Natural killer cell (primary cell): ENCODE results near the gene VAMP2. TPM values are rescaled to one million over a fixed set of nuclear protein-coding genes. Genes with fewer than 3 reads are reported as not detected.

ENCODE experiments used
- ATAC-seq, 3 donors: fragments of 150-1000 bp in 2 of 3; fragments of 200-7000 bp in 1 of 3; cut with Tn5 transposase; 1 replicate in 1 of 3; 2 replicates in 2 of 3; pipeline ENCODE4 v1.10.0; 2021; ENCODE audit warnings: mild to moderate bottlenecking in 2 of 3, moderate library complexity in 2 of 3
- DNase-seq, 2 donors: peaks; one replicate each; pipeline versions ENCODE4 v3.0.0 to v3.0.0-alpha.2; 2013 to 2021; ENCODE audit warnings: mixed read lengths in 1 of 2
- H3K27ac ChIP-seq: one replicate; pipeline ENCODE4 v1.5.1; 2013; ENCODE audit warnings: mild to moderate bottlenecking, low read length
- H3K27me3 ChIP-seq: one replicate; pipeline ENCODE4 v1.6.1; 2013; ENCODE audit warnings: low read length; ENCODE audit not compliant: control insufficient read depth, insufficient read depth
- H3K36me3 ChIP-seq: one replicate; pipeline ENCODE4 v1.6.1; 2013; ENCODE audit warnings: low read length; ENCODE audit not compliant: control insufficient read depth, insufficient read depth
- H3K4me1 ChIP-seq: one replicate; pipeline ENCODE4 v1.6.1; 2013; ENCODE audit warnings: low read length; ENCODE audit not compliant: control insufficient read depth, insufficient read depth
- H3K4me3 ChIP-seq: one replicate; pipeline ENCODE4 v1.5.1; 2013; ENCODE audit warnings: low read length
- H3K9me3 ChIP-seq: one replicate; pipeline ENCODE4 v1.6.1; 2013; ENCODE audit warnings: low read length; ENCODE audit not compliant: control insufficient read depth, insufficient read depth
- H3K27ac Mint-ChIP-seq, 2 donors: one replicate each; pipeline ENCODE4 v1.8.0; 2022; ENCODE audit warnings: mild to moderate bottlenecking in 2 of 2, mixed read lengths in 2 of 2, moderate library complexity in 1 of 2
- H3K27me3 Mint-ChIP-seq, 2 donors: one replicate each; pipeline ENCODE4 v1.8.0; 2022; ENCODE audit warnings: low read depth in 2 of 2, mixed read lengths in 2 of 2
- H3K36me3 Mint-ChIP-seq: one replicate; pipeline ENCODE4 v1.8.0; 2022; ENCODE audit warnings: mixed read lengths
- H3K4me1 Mint-ChIP-seq, 2 donors: one replicate each; pipeline ENCODE4 v1.8.0; 2022; ENCODE audit warnings: mixed read lengths in 2 of 2
- H3K4me3 Mint-ChIP-seq: one replicate; pipeline ENCODE4 v1.8.0; 2022; ENCODE audit warnings: mild to moderate bottlenecking, moderate library complexity, mixed read lengths
- H3K9me3 Mint-ChIP-seq, 2 donors: one replicate each; pipeline ENCODE4 v1.8.0; 2022; ENCODE audit warnings: mixed read lengths in 2 of 2
- WGBS: methylation state at CpG from one replicate; pipeline ENCODE4 v1.1.7; 2013; ENCODE audit warnings: missing lambda C conversion rate; ENCODE audit not compliant: insufficient coverage; 5-methylcytosine and 5-hydroxymethylcytosine counted together
- intact Hi-C: fragments of 100-400 bp; cut with micrococcal nuclease; formaldehyde crosslinking; loops from one replicate; pipeline ENCODE4 v1.14.2; 2022
- total RNA-seq, 4 donors: library from RNA; stranded (reverse); fragments of 120-200 nt in 1 of 4; gene quantifications; one replicate each; pipeline versions ENCODE4 v1.2.3 to v1.2.4, GENCODE V29; 2013 to 2022
- TF ChIP-seq, protein P1 (sequence below): fragments of 200-600 bp; IDR thresholded peaks from one replicate; pipeline ENCODE4 v1.8.0; 2022; ENCODE audit warnings: antibody characterized with exemption

The VAMP2 gene
- total RNA-seq, 3 donors from 2014 or later (not counting 1 experiment from before 2014, with no cell fraction given): 191 to 315 (median 234) TPM

DNA sequence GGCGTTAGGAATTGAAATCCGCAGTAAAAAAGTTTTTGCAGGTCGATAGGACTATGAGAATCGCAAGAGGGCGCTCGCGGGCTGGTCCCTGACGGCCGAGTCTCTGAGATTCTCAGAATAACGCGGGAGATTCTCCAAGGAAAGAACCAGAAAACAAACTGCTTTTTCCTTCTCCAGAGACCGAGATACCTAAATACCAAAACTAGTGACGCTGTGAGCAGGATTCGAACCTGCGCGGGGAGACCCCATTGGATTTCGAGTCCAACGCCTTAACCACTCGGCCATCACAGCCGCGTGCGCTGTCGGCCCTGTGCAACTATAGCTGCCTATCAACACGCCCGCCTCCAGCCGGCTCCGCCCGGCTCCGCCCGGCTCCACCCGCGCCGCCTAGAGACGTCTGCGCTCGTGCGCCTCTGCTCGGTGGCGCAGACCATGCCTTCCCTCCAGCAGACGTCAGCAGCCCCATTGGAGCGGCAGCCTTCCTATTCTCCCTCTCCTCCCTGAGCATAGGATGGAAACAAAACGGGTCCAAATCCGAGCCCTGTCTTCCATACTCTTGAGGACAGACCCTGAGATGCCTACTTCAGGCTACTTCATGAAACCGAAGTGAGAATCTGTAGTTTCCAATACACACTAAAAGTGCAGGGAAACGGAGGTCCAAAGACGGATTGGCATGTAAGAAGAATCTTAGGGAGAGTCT is 23.9 kb downstream of the VAMP2 start:
- Histone ChIP-seq H3K27me3 (no peaks in the 10 kb centered on the region), H3K36me3 (peaks cover 25% of the 10 kb centered on the region), H3K27ac (peak overlapping the region; percentile 96), H3K9me3 (no peaks in the 10 kb centered on the region), H3K4me3 (peak overlapping the region; percentile 65), H3K4me1 (peaks cover 28% of the 10 kb centered on the region)
- Mint-ChIP-seq H3K9me3 (no peaks in the 10 kb centered on the region), H3K4me3 (no peak overlapping the region), H3K27me3 (no peaks in the 10 kb centered on the region), H3K27ac (no peak overlapping the region), H3K4me1 (peaks cover 0 to 3% of the 10 kb centered on the region in 2 donors), H3K36me3 (no peaks in the 10 kb centered on the region)
- ATAC-seq: peak; percentile 83 to 96 (median 85)
- intact Hi-C loops: loop anchor here (1.0 to 5.0 kb wide), 8 partner anchors 12 to 907 kb away; partner anchors contain the start of gene DVL2
- DNase-seq: peak; percentile 96 to 98
- TF ChIP-seq, protein P1, sequence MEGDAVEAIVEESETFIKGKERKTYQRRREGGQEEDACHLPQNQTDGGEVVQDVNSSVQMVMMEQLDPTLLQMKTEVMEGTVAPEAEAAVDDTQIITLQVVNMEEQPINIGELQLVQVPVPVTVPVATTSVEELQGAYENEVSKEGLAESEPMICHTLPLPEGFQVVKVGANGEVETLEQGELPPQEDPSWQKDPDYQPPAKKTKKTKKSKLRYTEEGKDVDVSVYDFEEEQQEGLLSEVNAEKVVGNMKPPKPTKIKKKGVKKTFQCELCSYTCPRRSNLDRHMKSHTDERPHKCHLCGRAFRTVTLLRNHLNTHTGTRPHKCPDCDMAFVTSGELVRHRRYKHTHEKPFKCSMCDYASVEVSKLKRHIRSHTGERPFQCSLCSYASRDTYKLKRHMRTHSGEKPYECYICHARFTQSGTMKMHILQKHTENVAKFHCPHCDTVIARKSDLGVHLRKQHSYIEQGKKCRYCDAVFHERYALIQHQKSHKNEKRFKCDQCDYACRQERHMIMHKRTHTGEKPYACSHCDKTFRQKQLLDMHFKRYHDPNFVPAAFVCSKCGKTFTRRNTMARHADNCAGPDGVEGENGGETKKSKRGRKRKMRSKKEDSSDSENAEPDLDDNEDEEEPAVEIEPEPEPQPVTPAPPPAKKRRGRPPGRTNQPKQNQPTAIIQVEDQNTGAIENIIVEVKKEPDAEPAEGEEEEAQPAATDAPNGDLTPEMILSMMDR: peak; percentile 93
- WGBS: under 1% methylated on average over 46 of the region's 46 CpGs

DNA sequence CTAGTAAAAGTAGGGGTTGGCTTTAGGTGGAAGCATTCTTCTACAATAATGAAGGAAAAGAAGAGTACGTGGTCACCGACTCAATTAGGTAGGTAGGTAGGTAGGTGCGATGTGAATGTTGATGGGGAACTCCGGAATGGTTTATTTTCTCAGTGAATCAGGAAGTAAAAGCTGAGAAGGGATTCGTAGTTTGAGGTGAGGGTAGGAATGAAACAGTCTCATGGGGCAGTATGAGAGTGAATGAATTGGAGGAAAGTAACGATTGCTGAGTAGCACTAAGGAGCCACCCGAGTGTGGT is 24.4 kb downstream of the VAMP2 start:
- no peak for ATAC-seq
- intact Hi-C loops: loop anchor here (1.0 to 5.0 kb wide), 5 partner anchors 13 to 906 kb away; partner anchors contain the start of gene DVL2
- WGBS: 0% methylated on average over 7 of the region's 7 CpGs

DNA sequence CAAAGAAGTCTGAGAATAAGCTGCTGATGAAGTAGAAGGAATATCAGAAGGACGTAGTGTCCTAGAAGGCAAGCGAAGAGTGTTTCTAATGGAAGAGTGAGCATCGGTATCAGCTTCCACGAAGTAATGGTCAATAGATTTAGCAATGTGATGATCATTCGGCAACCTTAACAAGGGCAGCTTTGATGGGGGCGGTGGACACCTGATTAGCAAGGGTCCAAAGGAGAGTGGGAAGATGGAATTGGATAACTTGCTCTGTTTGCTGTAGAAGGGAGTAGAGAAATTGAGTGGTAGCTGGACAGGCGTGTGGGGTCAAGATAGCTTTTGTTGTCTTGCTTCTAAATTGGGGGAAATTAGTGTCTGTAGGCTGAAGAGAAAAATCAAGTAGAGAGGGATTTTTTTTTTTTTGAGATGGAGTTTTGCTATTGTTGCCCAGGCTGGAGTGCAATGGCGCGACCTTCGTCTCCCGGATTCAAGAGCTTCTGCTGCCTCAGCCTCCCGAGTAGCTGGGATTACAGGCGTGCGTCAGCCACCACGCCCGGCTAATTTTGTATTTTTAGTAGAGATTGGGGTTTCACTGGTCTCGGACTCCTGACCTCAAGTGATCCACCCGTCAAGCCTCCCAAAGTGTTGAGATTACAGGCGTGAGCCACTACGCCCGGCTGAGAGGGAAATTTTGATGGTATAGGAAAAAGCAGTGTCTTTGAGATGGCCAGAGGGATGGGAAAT is 24.9 kb downstream of the VAMP2 start:
- no peaks in the 10 kb centered on the region for H3K4me1 Mint-ChIP-seq
- TF ChIP-seq, protein P1: no peak
- peaks cover 28% of the 10 kb centered on the region for H3K4me1 ChIP-seq
- H3K9me3 Mint-ChIP-seq: no peaks in the 10 kb centered on the region
- no peak overlapping the region for H3K27ac Mint-ChIP-seq
- no peaks in the 10 kb centered on the region for H3K27me3 ChIP-seq
- peak overlapping the region; percentile 96 for H3K27ac ChIP-seq
- H3K4me3 Mint-ChIP-seq: no peak overlapping the region
- WGBS: 25% methylated on average over 21 of the region's 21 CpGs
- H3K27me3 Mint-ChIP-seq: no peaks in the 10 kb centered on the region
- H3K36me3 ChIP-seq: peaks cover 22% of the 10 kb centered on the region
- DNase-seq (no peak), ATAC-seq (no peak)
- H3K4me3 ChIP-seq: peak overlapping the region; percentile 65
- no peaks in the 10 kb centered on the region for H3K36me3 Mint-ChIP-seq
- intact Hi-C loops: loop anchor here (1.0 to 5.0 kb wide), 5 partner anchors 13 to 906 kb away; partner anchors contain the start of gene DVL2
- H3K9me3 ChIP-seq: no peaks in the 10 kb centered on the region

More for the DNA sequence above, 24.4 kb downstream of the VAMP2 start:
- Histone ChIP-seq H3K27me3 (no peaks in the 10 kb centered on the region), H3K9me3 (no peaks in the 10 kb centered on the region), H3K36me3 (peaks cover 22% of the 10 kb centered on the region), H3K27ac (peak overlapping the region; percentile 96), H3K4me1 (peaks cover 28% of the 10 kb centered on the region), H3K4me3 (peak overlapping the region; percentile 65)
- TF ChIP-seq, protein P1: no peak
- Mint-ChIP-seq H3K27ac (no peak overlapping the region), H3K36me3 (no peaks in the 10 kb centered on the region), H3K4me3 (no peak overlapping the region), H3K4me1 (no peaks in the 10 kb centered on the region), H3K27me3 (no peaks in the 10 kb centered on the region), H3K9me3 (no peaks in the 10 kb centered on the region)
- no peak for DNase-seq
